Caco-2 (cell line): ENCODE measurements around the gene OR14C36. TPM values are rescaled to one million over a fixed set of nuclear protein-coding genes. Genes with fewer than 3 reads are reported as not detected.

Experiments used
- BruUV-seq: library from RNA; stranded (reverse); fragments of 400-500 nt; replicated peaks from 2 replicates; lab custom pipeline; 2021; lab: Mats Ljungman, UMichigan
- CTCF ChIA-PET: fragments of 300-600 bp; sonication (Branson Sonifier 250); formaldehyde crosslinking; loops from one replicate; lab custom pipeline; 2022; ENCODE audit warnings: antibody characterized with exemption; lab: Charles Lee
- POLR2A ChIA-PET: fragments of 300-600 bp; sonication (Branson Sonifier 250); formaldehyde crosslinking; loops from one replicate; lab custom pipeline; 2022; ENCODE audit warnings: antibody characterized with exemption; lab: Charles Lee
- DNase-seq, 2 experiments: peaks; one replicate each; pipeline versions ENCODE4 v3.0.0 to v3.0.0-alpha.2; 2020 to 2022
- H3K27me3 ChIP-seq: replicated peaks from 2 replicates; pipeline ENCODE4 v1.6.0; 2011; ENCODE audit warnings: low read length; ENCODE audit not compliant: control insufficient read depth, insufficient read depth
- H3K36me3 ChIP-seq: 2 replicates; pipeline ENCODE4 v1.5.1; 2011; ENCODE audit warnings: low read length; ENCODE audit not compliant: control insufficient read depth, insufficient read depth
- H3K4me1 ChIP-seq: fragments of 250-450 bp; sonication (Bioruptor Pico); 2 replicates; pipeline ENCODE4 v1.5.1; 2020; ENCODE audit warnings: mild to moderate bottlenecking
- H3K4me3 ChIP-seq: 2 replicates; pipeline ENCODE4 v1.5.1; 2011; ENCODE audit warnings: low read depth, mild to moderate bottlenecking, control low read depth, low read length
- H3K9me3 ChIP-seq: fragments of 250-450 bp; sonication (Bioruptor Pico); 2 replicates; pipeline ENCODE4 v1.5.1; 2020; ENCODE audit warnings: mild to moderate bottlenecking, moderate library complexity
- H3K27ac Mint-ChIP-seq: one replicate; pipeline ENCODE4 v1.8.0; 2022; ENCODE audit warnings: mixed read lengths; ENCODE audit not compliant: unreplicated experiment
- H3K27me3 Mint-ChIP-seq: one replicate; pipeline ENCODE4 v1.8.0; 2022; ENCODE audit warnings: mixed read lengths; ENCODE audit not compliant: insufficient read depth, unreplicated experiment
- H3K36me3 Mint-ChIP-seq: one replicate; pipeline ENCODE4 v1.8.0; 2022; ENCODE audit warnings: mild to moderate bottlenecking, mixed read lengths; ENCODE audit not compliant: insufficient read depth, unreplicated experiment
- H3K4me1 Mint-ChIP-seq: one replicate; pipeline ENCODE4 v1.8.0; 2022; ENCODE audit warnings: low read depth, mixed read lengths; ENCODE audit not compliant: unreplicated experiment
- H3K4me3 Mint-ChIP-seq: one replicate; pipeline ENCODE4 v1.8.0; 2022; ENCODE audit warnings: mild to moderate bottlenecking, moderate library complexity, mixed read lengths; ENCODE audit not compliant: unreplicated experiment
- H3K9me3 Mint-ChIP-seq: one replicate; pipeline ENCODE4 v1.8.0; 2022; ENCODE audit warnings: mixed read lengths; ENCODE audit not compliant: unreplicated experiment
- intact Hi-C: fragments of 100-400 bp; cut with micrococcal nuclease; formaldehyde crosslinking; loops from one replicate; pipeline ENCODE4 v1.10.0; 2022; ENCODE audit not compliant: unreplicated experiment
- total RNA-seq: library from RNA; stranded (reverse); gene quantifications from 2 replicates; pipeline ENCODE4 v1.2.3, GENCODE V29; 2022
- TF ChIP-seq, protein P1 (sequence below), 2 experiments: fragments of 200-600 bp in 1 of 2; IDR thresholded peaks; 1 replicate in 1 of 2; 2 replicates in 1 of 2; pipeline versions ENCODE4 v1.5.1 to v1.8.0; 2011 to 2022; ENCODE audit warnings: antibody characterized with exemption in 1 of 2, control low read depth in 1 of 2, inconsistent platforms in 1 of 2, low read depth in 1 of 2, low read length in 1 of 2, mild to moderate bottlenecking in 1 of 2, moderate library complexity in 1 of 2; ENCODE audit not compliant: insufficient read depth in 1 of 2, severe bottlenecking in 1 of 2, unreplicated experiment in 1 of 2

Gene OR14C36
- total RNA-seq, 1 experiment from 2014 or later, result not detected

DNA sequence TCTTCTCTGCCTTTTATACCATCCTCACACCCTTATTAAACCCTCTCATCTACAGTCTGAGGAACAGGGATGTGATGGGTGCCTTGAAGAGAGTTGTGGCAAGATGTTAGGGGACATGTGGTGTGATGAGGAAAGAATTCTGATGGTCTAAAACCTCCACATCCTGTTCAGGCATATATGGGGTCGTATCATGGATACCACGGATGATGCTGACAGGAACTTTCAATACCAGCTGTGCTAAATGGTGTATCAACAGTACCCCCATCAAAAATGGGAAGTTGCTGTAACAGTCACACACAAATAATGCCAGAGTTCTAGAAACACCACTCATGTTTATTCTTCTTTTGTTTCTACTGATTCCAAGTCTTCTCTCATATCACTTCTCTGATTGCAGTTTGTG, 39.9 kb downstream of the OR14C36 start:
- TF ChIP-seq, protein P1, sequence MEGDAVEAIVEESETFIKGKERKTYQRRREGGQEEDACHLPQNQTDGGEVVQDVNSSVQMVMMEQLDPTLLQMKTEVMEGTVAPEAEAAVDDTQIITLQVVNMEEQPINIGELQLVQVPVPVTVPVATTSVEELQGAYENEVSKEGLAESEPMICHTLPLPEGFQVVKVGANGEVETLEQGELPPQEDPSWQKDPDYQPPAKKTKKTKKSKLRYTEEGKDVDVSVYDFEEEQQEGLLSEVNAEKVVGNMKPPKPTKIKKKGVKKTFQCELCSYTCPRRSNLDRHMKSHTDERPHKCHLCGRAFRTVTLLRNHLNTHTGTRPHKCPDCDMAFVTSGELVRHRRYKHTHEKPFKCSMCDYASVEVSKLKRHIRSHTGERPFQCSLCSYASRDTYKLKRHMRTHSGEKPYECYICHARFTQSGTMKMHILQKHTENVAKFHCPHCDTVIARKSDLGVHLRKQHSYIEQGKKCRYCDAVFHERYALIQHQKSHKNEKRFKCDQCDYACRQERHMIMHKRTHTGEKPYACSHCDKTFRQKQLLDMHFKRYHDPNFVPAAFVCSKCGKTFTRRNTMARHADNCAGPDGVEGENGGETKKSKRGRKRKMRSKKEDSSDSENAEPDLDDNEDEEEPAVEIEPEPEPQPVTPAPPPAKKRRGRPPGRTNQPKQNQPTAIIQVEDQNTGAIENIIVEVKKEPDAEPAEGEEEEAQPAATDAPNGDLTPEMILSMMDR (IDR thresholded peaks at IDR 0.05; ENCODE audit: insufficient read depth in 1 of 2, low read depth in 1 of 2, low read length in 1 of 2, severe bottlenecking in 1 of 2, unreplicated experiment in 1 of 2), result no peak
- Mint-ChIP-seq H3K27me3 (no peaks in the 10 kb centered on the region), H3K9me3 (no peaks in the 10 kb centered on the region), H3K4me3 (no peak overlapping the region), H3K4me1 (no peaks in the 10 kb centered on the region), H3K27ac (no peak overlapping the region), H3K36me3 (no peaks in the 10 kb centered on the region)
- Histone ChIP-seq H3K9me3 (no peaks in the 10 kb centered on the region), H3K36me3 (no peaks in the 10 kb centered on the region), H3K27me3 (no peaks in the 10 kb centered on the region), H3K4me1 (no peaks in the 10 kb centered on the region), H3K4me3 (no peak overlapping the region)
- ChIA-PET POLR2A (no interaction called here), CTCF (no interaction called here)
- DNase-seq, result no peak
- BruUV-seq, result no TSS peak
- intact Hi-C loops, result no loop called here

DNA sequence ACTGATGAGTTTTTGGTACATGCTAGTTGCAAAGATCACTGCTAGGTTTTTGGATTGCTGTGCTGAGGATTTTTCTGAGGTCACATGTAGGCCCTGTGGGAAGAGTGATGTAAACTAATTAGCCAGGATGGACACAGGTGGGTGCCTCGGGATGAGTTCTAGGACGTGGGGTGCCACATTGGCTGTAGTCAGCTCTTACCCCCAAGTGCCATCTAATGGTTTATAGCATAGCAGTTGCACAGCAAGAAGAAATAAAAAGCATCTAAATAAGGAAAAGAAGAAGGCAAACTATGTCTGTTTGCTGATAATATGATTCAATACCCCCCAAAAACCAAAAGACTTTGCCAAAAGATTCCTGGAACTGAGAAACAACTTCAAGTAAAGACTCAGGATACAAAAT, 44.5 kb downstream of the OR14C36 start:
- POLR2A ChIA-PET, result no interaction called here

More for the DNA sequence above, 44.5 kb downstream of the OR14C36 start:
- intact Hi-C loops, result no loop called here
- Mint-ChIP-seq H3K27me3 (no peaks in the 10 kb centered on the region), H3K36me3 (no peaks in the 10 kb centered on the region), H3K9me3 (peaks cover 6% of the 10 kb centered on the region), H3K4me3 (no peak overlapping the region), H3K4me1 (no peaks in the 10 kb centered on the region), H3K27ac (no peak overlapping the region)
- DNase-seq, result no peak
- no TSS peak for BruUV-seq
- Histone ChIP-seq H3K27me3 (no peaks in the 10 kb centered on the region), H3K4me1 (no peaks in the 10 kb centered on the region), H3K4me3 (no peak overlapping the region), H3K36me3 (no peaks in the 10 kb centered on the region), H3K9me3 (no peaks in the 10 kb centered on the region)
- TF ChIP-seq, protein P1 (IDR thresholded peaks at IDR 0.05; ENCODE audit: insufficient read depth in 1 of 2, low read depth in 1 of 2, low read length in 1 of 2, severe bottlenecking in 1 of 2, unreplicated experiment in 1 of 2), result no peak
- CTCF ChIA-PET, result no interaction called here

Other genes with a start within 250 kb of the OR14C36 start
- not detected in 2 replicates for gene OR2M5, start 203.6 kb upstream of the OR14C36 start, total RNA-seq
- gene OR2M2, start 174.0 kb upstream of the OR14C36 start, total RNA-seq, result not detected in 2 replicates
- not detected in 2 replicates for gene OR2M3, start 151.5 kb upstream of the OR14C36 start, total RNA-seq
- not detected in 2 replicates for gene OR2M4, start 117.4 kb upstream of the OR14C36 start, total RNA-seq
- gene OR2T33, start 70.8 kb upstream of the OR14C36 start, total RNA-seq, result not detected in 2 replicates
- gene OR2T12, start 45.4 kb upstream of the OR14C36 start, total RNA-seq, result not detected in 2 replicates
- not detected in 2 replicates for gene OR2M7, start 24.2 kb upstream of the OR14C36 start, total RNA-seq
- not detected in 2 replicates for gene OR2T4, start 12.9 kb downstream of the OR14C36 start, total RNA-seq
- not detected in 2 replicates for gene OR2T6, start 27.0 kb downstream of the OR14C36 start, total RNA-seq
- not detected in 2 replicates for gene OR2T1, start 54.3 kb downstream of the OR14C36 start, total RNA-seq
- gene OR2T2, start 96.9 kb downstream of the OR14C36 start, total RNA-seq, result not detected in 2 replicates
- not detected in 2 replicates for gene OR2T3, start 124.6 kb downstream of the OR14C36 start, total RNA-seq
- not detected in 2 replicates for gene OR2T5, start 139.8 kb downstream of the OR14C36 start, total RNA-seq
- not detected in 2 replicates for gene OR2G6, start 159.3 kb downstream of the OR14C36 start, total RNA-seq
- not detected in 2 replicates for gene OR2T29, start 214.0 kb downstream of the OR14C36 start, total RNA-seq
- gene OR2T34, start 226.0 kb downstream of the OR14C36 start, total RNA-seq, result not detected in 2 replicates
- not detected in 2 replicates for gene OR2T10, start 248.9 kb downstream of the OR14C36 start, total RNA-seq